NCI-H2107 (cell line): Measurements from ENCODE around the gene ZHX3.
"Not testable (repeated sequence)": the region's sequence is repeated elsewhere in the genome, so short reads cannot be mapped to it uniquely, and the experiment has no call there.

Experiments
- DNase-seq: peaks from one replicate; lab custom pipeline; 2025; lab: John Stamatoyannopoulos, UW

ZHX3 gene

DNA sequence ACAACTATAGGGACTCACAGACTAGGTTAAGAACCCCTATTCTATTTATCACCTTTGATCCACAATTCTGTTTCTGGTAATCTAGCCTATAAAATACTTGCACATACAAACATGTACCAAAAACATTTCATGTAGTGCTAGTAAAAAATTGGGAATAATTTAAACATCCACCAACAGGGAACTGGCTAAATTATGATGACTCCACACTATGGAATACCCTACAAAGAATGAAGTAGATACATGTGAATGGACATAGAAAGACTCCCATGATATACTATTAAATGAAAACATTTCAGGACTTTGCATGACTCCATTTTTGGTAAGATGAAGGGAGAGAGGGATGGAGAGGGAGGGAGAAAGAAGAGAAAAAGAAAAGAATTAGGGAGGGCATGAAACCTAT is 58.2 kb downstream of the ZHX3 start:
- DNase-seq = no peak

DNA sequence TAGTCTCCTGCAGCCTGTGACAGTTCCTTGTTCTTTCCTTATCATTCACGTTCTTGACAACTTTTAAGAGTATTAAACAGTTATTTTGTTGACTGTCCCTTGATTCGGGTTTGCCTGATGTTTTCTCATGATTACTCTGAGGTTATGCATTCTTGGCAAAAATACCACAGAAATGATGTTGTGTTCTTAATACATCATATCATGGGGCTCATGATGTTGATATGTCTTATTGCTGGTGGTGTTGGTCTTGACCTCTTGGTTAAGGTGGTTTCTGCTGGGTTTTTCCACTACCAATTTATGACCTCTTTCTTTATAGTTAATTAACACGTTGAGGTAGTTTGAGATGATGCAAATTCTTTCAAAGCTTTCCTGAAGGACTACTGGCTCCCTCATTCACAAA is 59.1 kb downstream of the ZHX3 start:
- no peak for DNase-seq

DNA sequence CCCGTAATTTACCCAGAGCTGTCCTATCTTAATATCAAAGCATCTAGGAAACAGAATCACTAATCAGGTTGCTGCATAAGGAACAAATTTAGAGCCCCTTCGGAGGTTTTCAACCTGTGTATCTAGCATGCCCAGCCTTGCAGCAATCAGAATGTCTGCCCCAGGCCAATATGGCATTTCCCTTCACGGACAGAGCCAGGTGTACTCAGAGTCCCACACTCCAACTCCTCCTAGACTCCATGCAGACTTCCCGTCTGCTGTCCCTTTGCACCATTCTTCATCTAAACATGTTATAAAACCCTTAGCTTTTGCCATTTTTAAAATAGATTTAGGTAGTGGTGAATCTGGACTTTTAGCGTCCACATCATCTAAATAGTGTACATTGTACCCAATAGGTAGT is 61.0 kb downstream of the ZHX3 start:
- DNase-seq = no peak

DNA sequence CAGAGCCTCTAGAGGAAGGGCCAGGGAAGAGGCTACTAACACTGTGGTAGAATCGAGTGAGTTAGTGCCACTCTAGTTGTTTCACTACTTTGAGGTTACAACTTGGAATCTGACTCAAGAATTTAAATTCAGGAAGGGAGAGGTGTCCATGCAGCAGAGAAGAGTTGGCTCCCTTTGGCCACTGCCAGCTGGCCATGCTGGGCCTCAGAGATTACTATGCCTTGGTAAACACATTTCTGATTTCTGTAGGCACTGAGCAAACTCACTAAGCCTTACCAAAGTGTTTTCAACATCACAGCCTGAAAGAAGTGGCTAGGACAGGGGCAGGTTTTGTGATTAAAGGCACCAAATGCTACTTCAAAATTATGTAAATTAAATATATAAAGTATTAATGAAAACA is 61.9 kb downstream of the ZHX3 start:
- no peak for DNase-seq

DNA sequence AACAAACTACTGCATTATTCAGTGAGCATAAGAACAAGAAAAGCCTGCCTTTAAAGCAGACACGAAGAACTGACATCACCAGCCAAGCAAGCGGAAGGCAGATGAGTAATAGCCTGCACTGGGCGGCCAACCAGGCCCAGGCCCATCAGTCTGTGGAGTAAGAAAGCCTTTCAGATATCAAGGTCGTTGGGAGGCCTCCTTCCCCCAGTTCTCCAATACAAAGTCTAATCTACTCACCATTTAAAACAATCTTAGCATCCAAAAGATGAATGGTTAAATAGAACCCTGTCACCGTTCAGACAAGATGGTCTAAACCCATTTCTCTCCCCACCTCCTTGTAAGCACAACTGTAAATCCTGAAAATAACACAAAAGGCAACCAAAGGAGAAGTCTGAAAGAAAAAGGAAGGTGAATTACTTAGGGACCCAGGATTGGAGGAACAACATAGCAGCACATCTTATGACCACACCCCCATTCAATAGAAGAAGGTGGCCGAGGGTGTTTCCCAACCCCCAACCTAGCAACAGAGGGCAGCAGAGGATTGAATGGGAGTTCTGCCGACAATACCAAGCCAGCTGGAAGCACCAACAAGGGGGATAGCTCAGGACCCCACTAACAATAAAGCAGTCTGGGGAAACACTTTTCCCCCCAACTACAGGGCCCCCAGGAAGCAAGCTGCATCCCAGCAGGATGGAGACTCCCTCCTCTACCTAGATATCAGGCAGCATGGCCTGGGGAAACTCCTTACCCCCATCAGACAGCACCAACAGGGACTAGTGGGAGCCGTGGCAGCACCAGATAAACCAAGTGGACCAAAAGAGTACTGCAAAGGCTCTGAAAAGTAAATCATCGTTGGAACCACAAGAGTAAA is 67.9 kb downstream of the ZHX3 start:
- no peak for DNase-seq

DNA sequence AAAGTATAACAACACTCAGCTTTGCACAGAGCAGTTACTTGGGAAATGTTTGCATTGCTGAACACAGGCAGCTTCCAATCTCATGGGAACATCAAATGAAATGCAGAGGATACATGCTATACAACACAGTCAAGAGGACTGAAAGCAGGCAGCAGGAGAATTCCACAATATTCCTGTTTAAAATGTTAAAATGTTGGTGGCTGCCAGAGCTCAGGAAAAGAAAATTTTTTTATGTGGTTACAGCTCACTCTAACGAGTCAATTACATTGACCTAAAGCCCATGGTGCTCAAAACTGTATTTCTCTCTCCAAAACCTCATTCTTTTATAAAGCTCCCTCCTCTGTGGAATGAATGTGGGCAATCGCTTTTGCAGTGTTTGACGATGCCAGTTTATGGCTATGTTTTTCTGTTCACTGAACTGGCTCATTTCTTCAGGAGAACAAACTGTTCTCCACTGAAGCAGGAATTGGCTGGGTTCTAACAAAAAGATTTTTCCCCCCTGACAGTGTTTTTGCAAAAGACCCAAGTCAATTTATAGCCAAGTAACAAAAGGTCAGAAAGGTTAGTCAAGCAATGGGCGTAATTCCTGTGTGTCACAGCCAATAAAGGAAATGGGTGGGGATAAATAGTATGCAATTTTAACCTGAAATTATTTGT is 69.0 kb downstream of the ZHX3 start:
- DNase-seq = no peak

DNA sequence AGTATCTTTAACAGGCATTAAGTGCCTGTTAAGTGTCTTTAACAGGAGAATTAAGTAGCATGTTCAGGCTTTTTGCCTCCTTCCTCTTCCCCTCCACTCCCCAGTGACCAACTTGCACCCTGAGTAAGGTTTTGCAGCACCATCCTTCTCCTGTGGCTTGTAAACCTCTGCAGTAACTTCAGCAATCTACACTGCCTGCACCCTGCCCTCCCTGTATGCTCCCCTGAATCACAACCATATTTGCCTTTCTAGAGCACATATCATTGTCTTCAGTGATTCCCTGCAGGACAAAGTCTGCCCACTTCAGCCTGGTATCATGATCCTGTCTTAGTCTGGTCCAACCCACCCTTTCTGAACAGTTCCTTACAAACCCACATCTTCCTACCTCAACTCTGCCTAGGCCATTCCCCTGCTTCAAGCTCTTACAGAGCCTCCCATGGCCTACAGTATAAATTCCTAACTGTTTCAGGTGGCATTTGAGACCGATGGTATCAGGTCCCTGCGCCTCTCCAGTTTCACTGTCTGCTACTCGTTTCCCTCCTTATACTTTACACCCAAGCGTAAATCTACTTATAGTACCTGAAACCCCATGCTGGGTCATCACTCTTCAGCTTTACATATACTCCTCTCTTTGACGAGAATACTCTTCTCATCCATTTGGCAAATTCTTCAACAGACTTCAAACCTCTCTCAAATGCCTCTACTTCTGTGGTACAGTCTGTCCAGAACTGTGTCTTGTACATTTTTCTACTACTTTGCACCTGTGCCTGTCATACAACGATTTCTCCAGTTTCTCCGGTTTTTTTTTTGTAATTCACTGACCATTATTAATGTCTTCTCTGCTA is 69.8 kb downstream of the ZHX3 start:
- DNase-seq = no peak

DNA sequence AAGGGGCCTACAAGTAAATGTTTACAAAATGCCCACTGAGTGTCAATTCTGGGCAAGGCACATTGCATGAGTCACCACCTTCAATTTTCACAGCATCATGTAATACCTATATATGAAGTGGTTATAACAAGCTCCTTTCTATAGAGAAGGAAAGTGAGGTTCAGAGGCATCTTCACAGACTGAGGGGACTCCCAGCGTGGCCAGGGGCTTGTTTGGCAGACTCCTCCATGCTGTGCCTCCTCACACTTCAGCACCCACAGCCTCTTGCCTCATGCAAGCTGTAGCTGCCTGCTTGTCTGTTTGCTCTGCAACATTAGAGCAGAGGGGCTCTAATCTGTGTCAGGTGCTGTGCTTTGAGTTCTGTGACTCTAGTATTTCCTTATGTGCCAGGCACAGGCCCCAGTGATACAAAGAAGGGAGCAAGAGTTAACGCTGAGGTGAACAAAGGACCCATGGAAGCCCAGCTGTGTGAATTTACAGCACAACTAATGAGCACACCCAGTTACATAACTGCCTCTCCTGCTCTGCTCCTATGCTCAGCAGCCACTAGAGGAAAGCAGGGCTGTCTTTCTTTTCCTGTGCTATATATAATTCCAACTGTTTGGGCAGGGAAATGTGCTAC is 72.3 kb downstream of the ZHX3 start:
- DNase-seq = no peak

DNA sequence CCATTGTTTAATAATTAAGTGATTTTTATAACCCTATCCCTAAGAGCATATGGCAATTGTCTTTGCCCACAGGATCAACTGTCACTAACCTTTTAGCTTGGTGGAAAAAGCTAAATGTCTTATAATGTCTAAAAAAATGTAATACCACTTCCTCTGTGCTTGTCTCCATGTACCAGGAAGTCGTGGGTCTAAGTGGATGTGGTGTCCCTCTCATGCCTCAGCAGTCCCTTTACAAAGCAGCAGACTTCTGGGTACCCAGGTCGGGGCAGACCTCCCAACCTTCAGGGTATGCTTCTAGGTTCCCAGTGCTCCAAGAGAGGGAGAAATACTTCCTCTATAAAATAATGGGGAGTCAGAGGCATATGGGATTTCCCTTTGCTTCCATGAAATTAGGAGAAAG is 74.7 kb downstream of the ZHX3 start:
- DNase-seq = no peak

DNA sequence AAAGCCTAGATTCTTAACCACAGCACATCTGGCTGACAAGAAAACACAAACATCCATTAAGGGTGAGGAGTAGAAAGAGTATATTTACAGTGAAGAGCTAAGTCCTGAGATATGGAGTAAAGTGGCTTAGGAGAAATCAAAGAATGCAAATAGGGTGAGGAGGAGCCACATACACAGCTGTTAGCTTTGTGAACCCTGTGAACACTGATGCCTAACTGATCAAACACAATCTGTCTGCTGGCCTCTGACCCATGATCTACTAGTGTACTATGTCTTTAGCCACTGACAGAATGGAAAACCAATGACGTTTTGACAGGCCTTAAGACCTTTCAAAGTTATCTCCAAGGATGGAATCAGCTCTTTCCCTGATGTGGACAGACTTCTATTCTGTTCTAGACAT is 75.2 kb downstream of the ZHX3 start:
- DNase-seq = no peak

DNA sequence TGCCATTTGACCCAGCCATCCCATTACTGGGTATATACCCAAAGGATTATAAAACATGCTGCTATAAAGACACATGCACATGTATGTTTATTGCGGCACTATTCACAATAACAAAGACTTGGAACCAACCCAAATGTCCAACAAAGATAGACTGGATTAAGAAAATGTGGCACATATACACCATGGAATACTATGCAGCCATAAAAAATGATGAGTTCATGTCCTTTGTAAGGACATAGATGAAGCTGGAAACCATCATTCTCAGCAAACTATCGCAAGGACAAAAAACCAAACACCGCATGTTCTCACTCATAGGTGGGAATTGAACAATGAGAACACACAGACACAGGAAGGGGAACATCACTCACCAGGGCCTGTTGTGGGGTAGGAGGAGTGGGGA is 80.3 kb downstream of the ZHX3 start:
- DNase-seq = not testable (repeated sequence)

DNA sequence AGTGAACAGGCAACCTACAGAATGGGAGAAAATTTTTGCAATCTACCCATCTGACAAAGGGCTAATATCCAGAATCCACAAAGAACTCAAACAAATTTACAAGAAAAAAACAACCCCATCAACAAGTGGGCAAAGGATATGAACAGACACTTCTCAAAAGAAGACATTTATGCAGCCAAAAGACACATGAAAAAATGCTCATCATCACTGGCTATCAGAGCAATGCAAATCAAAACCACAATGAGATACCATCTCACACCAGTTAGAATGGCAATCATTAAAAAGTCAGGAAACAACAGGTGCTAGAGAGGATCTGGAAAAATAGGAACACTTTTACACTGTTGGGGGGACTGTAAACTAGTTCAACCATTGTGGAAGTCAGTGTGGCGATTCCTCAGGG is 80.7 kb downstream of the ZHX3 start:
- DNase-seq = not testable (repeated sequence)

DNA sequence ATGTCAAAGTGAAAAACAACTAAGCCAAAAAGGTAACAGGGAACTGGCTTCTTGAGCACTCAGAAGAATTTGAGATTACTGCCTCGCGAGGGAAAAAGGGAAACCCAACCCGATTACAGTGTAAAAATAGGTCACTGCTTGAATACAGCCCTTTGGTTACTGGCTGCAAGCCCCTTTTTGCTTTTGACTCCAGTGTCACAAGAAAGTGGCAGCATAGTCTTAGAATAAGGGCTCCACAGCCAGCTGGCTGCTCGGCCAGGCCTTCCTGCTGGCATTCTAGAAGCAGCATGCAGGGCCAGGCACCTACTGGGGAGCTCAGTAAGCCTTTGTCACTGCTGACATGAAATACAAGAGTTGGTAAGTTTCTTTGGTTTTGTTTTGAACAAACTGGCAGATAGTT is 83.0 kb downstream of the ZHX3 start:
- DNase-seq = no peak

DNA sequence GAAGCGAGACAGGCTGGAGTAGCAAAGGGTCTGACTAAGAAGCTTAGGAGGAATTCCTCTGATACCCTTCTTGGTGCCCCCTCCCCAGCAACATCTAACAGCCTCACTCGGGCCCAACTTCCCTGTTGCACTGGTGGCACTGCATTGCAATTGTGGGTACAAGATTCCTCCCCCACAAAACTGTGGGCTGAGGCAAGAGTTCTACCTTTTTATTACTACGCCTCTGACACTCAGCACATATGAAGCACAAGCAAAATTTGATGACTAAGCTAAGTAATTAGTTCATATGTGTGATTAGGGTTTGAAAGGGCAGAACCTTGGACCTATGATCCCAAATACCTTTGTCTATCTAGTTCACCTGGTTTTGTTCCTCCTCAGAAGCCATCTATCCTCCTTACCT is 83.5 kb downstream of the ZHX3 start:
- no peak for DNase-seq

DNA sequence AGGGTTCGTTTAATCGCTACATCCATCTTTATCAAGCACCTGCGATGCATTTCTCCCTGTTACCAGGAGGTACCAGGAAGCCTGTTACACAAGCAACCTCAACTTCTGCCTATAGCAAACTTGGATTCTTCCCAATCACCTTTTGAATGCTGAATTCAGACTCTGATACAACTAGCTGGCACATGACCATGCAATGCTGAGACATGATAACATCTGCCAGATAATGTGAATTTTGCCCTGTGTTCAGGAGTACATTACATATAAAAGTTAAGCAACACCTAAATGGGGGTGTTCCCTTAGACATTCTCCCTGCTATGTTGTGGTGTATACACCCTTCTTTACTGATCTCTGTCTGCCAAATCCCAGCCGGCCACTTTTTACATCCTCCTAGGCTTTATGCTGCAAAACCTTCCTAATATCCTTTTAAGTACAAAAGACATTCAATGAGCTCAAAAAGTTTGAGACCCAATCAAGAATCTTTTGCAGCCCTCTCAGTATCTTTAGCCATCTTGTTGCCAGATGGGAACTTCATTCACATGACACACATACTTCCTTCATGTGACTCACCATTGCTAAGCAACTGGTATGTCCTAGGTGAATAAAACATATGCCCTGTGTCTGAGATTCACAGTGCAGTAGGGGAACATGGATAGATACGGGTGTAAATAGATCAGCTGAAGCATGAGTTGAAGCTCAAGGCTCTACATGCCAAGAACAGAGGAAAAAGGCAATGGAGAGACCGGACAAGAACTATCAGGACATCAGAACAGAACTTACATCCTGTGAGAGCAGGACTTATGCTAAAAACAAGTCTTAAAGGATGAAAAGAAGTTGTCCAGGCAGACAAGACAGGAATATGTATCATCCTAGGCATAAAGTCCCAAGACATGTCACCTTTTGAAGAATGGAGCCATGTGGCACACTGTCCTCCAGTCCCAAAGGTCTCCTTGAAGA is 84.3 kb downstream of the ZHX3 start:
- no peak for DNase-seq

DNA sequence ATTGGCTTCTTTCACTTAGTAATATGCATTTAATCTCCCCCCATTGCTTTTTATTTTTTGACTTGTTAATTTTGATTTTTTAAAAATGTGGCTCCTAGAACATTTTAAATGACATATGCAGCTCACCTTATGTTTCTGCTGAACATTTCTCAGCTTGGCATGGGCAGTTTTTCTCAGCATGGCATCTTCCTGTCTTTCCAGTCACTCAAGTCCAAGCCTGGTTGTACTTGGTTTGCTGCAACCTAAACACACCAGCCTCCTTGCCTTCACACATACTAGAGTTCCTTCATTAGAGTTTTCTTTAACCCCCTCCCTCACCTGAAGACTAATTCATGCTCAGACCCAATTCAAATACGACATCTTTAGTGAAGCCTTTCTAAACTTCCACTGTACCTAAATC is 86.4 kb downstream of the ZHX3 start:
- DNase-seq = no peak

DNA sequence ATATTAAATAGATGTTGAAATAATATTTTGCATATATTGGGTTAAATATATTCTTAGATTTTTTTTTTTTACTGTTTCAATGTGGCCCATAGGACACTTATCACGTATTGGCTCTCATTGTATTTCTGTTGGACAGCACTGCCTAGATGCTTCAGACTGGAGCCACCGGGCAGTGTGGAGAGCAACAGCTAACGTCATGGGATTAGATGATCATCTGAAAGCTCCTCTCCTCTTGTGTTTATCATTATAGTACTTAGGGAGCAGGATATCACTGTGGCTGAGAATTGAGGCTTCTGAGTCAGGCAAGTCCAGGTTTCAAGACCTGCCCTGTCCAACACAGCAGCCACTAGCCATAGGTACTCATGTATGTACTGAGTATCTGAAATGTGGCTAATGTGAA is 87.4 kb downstream of the ZHX3 start:
- no peak for DNase-seq

DNA sequence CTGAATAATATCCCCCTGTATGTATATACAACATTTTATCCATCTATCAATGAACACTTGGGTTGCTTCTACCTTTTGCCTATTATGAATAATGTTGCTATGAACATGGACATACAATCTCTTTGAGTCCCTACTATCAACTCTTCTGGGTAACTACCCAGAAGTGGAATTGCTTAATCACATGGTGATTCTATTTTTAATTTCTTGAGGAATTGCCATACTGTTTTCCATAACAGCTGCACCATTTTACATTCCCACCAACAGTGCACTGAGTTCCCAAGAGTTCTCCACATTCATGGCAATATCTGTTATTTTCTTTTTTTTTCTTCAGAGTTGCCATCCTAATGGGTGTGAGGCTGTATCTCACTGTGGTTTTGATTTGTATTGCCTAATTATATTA is 88.3 kb downstream of the ZHX3 start:
- DNase-seq = no peak

DNA sequence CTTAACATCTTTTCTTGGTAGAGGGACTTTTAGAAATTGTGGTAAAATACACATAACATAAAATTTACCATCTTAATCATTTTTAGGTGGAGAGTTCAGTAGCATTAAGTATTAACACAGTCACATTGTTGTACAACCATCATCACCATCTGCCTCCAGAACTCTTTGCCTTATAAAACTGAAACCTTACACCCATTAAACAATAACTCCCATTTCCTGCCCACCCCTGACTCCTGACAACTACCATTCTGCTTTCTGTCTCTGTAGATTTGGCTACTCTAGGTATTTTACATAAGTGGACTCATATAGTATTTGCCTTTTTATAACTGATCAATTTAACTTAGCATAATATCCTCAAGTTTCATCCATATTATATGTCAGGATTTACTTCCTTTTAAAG is 88.7 kb downstream of the ZHX3 start:
- DNase-seq = no peak

DNA sequence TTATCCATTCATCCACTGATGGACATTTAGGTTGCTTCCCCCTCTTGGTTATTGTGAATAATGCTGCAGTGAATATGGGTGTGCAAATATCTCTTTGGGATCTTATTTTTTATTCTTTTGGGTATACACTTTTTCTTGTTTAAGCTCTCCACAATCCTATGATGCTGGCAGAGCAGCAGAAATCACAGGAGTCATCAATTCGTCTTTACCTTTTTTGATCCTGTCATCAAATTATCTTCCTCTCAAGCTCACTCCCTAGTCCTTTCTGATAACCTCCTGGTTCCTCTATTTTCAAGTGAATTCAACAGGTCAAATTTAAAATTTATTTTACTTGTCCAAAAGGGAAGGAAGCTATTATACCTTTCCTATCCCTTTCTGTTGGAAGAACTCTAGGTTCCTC is 91.1 kb downstream of the ZHX3 start:
- DNase-seq = no peak

DNA sequence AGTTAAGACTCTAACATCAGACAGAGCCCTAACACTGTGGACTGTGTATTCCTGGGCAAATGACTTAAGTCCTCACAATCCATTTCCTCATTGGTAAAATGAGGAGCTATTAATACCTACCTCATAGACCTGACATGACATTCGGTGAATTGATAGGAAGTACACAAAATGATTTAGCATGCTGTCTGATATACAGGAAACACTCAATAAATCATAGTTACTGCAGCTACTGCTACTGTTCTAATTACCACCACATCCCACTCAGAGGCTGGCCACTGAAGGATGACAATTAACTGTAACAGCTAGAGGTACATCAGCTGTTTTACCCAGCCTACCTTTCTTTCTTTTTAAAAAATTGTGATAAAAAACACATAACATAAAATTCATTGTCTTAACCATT is 92.4 kb downstream of the ZHX3 start:
- no peak for DNase-seq
